NB4 (cell line): ENCODE results near the gene HAND1.

Experiments
- DNase-seq: peaks from one replicate; pipeline ENCODE4 v3.0.0; 2010; ENCODE audit warnings: low read depth
- H3K4me3 ChIP-seq: one replicate; pipeline ENCODE4 v1.5.1; 2011; ENCODE audit warnings: mild to moderate bottlenecking, low read depth, low read length, moderate library complexity
- CTCF ChIP-seq: IDR thresholded peaks from one replicate; pipeline ENCODE4 v1.5.1; 2012; ENCODE audit warnings: low read depth, low read length
- MAX ChIP-seq: IDR thresholded peaks from 2 replicates; pipeline ENCODE4 v1.6.1; 2011; ENCODE audit warnings: low read depth, low read length
- MYC ChIP-seq: IDR thresholded peaks from 2 replicates; pipeline ENCODE4 v1.6.1; 2011; ENCODE audit warnings: low read depth, low read length
- POLR2A ChIP-seq: IDR thresholded peaks from 2 replicates; pipeline ENCODE4 v1.6.1; 2011; ENCODE audit warnings: mild to moderate bottlenecking; ENCODE audit not compliant: insufficient read length; ENCODE audit errors: extremely low read depth

The HAND1 gene

GRCh38 chr5:154523104-154523503 lies 45.1 kb upstream of the HAND1 start:
- TF ChIP-seq POLR2A (no peak), MAX (no peak), MYC (no peak), CTCF (no peak)
- no peak for DNase-seq
- no peak overlapping the region for H3K4me3 ChIP-seq

GRCh38 chr5:154522284-154522683 lies 44.3 kb upstream of the HAND1 start:
- DNase-seq = no peak
- TF ChIP-seq MYC = no peak
- TF ChIP-seq MAX = no peak
- TF ChIP-seq CTCF = no peak
- TF ChIP-seq POLR2A = no peak

GRCh38 chr5:154521756-154522155 lies 43.7 kb upstream of the HAND1 start:
- H3K4me3 ChIP-seq = no peak overlapping the region
- no peak for DNase-seq
- no peak for TF ChIP-seq MAX
- no peak for TF ChIP-seq CTCF
- no peak for TF ChIP-seq MYC
- no peak for TF ChIP-seq POLR2A

More at GRCh38 chr5:154522284-154522683, 44.3 kb upstream of the HAND1 start:
- no peak overlapping the region for H3K4me3 ChIP-seq

- H3K4me3 ChIP-seq = no peak overlapping the region
Measured at GRCh38 chr5:154520861-154521453, 42.9 kb upstream of the HAND1 start.

GRCh38 chr5:154519359-154519758 lies 41.3 kb upstream of the HAND1 start:
- H3K4me3 ChIP-seq = no peak overlapping the region
- TF ChIP-seq CTCF (no peak), MAX (no peak)
- DNase-seq = no peak

More at GRCh38 chr5:154520861-154521453, 42.9 kb upstream of the HAND1 start:
- peak; percentile 20 for DNase-seq
- TF ChIP-seq MAX (no peak), MYC (no peak), CTCF (peak; percentile 85), POLR2A (no peak)

- DNase-seq = no peak
- H3K4me3 ChIP-seq = no peak overlapping the region
- no peak for TF ChIP-seq CTCF
- TF ChIP-seq POLR2A = no peak
- no peak for TF ChIP-seq MAX
- no peak for TF ChIP-seq MYC
Measured at GRCh38 chr5:154518438-154518867, 40.4 kb upstream of the HAND1 start.
